Suppressor macrophage (primary cell): ENCODE data around the gene GNAI2.

Source experiments
- DNase-seq, 4 experiments: peaks; one replicate each; pipeline ENCODE4 v3.0.0-alpha.2; 2020 to 2022

Gene GNAI2

GRCh38 chr3:50227390-50228183 lies 8.4 kb upstream of the GNAI2 start:
- peak; percentile 93 to 97 (median 96) for DNase-seq

GRCh38 chr3:50228184-50228763 lies 7.7 kb upstream of the GNAI2 start:
- DNase-seq = peak in 1 of 4 experiments; percentile 30

- DNase-seq = no peak
These were observed 6.5 kb upstream of the GNAI2 start for GRCh38 chr3:50229490-50229889.

DNA sequence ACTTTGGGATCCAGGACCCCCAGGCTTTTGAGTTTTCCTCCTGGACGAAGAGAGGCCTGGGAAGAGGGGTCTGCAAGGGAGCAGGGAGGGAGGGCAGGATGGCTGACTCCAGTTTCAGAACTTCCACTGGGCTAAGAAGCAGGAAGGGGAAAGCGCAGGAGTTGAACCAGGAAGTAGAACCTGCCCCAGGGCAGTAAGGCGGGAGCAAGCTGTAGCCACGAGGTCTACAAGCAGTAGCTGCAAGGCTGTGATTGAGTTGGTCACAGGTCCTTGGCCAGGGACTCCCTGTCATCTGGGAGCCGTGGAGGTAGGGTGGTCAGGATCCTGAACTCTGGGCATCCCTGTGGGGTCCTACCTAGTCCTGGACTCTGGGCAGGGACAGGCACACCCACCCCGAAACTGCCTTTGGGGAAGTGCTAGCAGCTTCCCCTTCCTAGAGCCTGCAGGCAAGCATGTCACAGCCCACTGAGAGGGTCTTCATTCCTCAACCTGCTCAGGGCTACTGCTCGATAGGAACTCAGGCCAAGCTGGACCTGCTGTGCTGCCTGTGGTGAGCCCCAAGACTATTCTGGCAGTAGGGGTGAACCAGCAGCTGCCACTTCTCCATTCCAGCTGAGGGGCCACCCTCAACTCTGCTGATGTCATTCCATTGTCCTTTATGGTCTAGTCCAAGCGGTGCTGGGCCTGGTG lies 5.8 kb upstream of the GNAI2 start:
- peak; percentile 65 to 78 (median 74) for DNase-seq

- DNase-seq = no peak
These were observed 5.2 kb upstream of the GNAI2 start for GRCh38 chr3:50230794-50231125.

GRCh38 chr3:50231581-50231980 lies 4.4 kb upstream of the GNAI2 start:
- no peak for DNase-seq

- no peak for DNase-seq
These were observed 3.7 kb upstream of the GNAI2 start for GRCh38 chr3:50232303-50232702.

DNA sequence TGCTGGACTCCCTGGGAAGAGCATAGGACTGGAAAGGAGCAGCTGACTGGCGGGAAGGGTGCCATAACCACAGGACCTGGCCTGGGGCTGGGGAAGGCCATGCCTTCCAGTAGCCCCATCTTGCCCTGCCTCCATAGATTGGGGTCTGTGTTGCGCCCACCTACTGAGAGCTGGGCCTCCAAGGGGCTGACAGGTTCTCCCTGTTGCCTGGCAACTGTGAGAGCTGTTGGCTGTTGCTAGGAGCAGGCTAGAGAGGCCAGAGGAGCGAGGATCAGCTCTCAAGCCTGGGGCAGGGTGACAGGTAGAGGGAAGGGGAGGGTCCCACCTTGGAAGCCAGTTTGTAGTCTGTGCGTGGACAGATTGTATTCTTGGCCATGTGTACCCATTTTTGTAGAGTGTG lies 2.8 kb upstream of the GNAI2 start:
- no peak for DNase-seq

DNA sequence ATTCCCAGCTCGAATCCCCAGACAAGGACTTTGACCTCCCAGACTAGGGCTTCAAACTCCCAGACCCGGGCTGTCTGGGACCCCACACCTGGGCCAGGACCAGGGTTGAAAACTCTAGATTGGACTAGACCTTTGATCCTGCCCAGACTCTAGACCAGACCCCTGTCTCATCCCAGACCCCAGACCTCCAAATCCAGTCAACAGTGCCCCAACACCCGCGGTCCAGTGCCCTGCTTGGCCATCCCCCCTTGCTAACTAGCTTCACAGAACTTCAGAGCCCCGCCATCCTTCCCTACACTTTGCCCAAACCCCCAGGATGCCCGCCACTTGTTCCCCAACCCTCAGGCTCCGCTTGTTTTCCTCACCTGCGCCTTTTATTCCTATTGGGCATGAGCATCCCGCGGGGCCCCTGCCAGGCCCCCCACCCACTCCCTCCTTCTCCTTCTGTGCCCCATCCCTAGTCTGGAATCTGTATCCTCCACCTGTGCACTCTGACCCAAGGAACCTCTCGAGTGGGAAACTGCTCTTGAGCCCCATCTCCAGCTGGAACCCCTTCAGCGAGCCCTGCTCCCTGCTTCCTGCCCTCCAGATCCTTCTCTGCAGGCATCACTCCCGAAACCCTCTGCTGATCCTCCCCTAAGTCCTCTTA lies 604 bp downstream of the GNAI2 start:
- DNase-seq = no peak

DNA sequence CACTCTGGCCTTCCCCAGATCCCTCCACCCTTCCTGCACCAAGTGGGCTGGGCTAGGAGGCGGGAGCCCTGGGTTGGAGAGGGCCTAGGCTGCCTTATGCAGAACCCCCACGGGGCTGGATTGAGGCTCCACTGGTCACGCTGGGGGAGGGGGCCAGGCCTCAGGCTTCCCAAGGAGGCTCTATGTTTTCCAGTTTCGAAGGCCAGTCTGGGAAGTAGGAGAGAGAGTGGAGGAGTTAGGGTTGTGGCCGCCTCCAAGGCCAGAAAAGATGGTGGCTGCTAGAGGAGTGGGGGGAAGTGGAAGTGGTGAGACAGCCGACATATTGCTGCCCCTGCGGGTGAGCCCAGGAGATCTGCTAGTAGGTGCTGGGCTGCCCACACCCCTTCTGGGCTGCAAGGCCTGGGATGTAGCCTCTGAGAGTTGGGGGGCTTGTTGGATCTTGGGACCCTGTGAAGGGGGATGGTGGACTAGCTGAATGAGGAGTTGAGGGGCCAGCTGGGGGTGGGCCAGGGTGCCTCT lies 1.2 kb downstream of the GNAI2 start:
- peak; percentile 42 to 71 (median 64) for DNase-seq

- peak; percentile 94 to 96 (median 96) for DNase-seq
These were observed 1.9 kb downstream of the GNAI2 start for GRCh38 chr3:50237754-50238548.

GRCh38 chr3:50238549-50239026 lies 2.6 kb downstream of the GNAI2 start:
- peak; percentile 60 to 85 (median 75) for DNase-seq

DNA sequence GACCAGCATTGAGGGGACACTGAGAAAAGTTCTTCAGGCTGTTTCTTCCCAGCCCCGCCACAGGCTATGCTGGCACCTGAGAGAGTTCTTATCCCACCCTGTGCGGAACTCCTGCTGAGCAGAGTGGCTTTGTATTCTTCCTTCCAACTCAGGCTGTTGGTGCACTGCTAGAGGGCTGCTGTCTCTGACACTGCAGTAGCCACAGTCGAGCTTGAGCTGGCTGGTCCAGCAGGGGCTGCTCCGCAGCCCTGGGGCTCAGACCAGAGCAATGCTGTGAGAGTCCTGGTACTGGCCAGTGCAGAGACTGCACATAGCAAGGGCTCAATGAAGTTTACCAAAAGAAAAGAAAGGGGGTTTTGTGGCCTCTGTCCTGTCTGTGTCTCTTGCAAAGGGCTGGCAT lies 3.6 kb downstream of the GNAI2 start:
- DNase-seq = no peak

- no peak for DNase-seq
These were observed 5.2 kb downstream of the GNAI2 start for GRCh38 chr3:50241163-50241562.

DNA sequence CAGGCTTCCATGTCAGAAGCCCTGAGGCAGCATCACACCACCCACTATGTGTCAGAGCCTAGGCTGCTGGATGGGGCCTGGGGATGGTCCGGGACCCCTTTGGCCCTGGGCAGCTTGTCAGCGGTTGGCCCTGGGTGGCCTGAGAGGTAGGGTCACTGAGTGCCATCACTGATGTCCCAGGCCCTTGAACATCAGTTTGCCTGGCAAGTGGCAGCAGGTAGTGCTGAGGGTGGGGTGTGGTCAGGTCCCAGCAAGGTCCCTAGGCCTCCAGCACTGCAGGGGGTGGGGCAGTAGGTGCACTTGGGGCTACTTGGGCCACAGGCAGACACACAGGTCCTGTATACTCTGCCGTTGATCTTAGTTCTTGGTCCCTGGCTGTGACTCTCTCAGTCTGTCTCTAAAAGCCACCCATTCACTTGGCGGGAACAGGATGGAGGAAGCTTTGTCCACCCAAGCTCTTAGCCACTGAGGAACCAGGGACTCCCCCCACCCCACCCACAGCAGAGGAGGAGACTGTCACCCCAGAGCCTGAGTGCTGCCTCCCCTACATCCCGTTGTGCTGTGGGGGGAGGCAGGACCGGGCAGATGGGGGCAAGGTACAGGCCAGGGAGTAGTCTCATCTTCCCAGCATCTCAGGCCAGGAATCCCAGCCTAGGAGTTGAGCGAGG lies 5.8 kb downstream of the GNAI2 start:
- peak in 2 of 4 experiments; percentile 42 to 49 for DNase-seq

- DNase-seq = no peak
These were observed 6.4 kb downstream of the GNAI2 start for GRCh38 chr3:50242381-50242770.

- DNase-seq = peak; percentile 89 to 96 (median 95)
These were observed 7.0 kb downstream of the GNAI2 start for GRCh38 chr3:50242851-50243542.

- DNase-seq = no peak
These were observed 7.5 kb downstream of the GNAI2 start for GRCh38 chr3:50243543-50243895.

DNA sequence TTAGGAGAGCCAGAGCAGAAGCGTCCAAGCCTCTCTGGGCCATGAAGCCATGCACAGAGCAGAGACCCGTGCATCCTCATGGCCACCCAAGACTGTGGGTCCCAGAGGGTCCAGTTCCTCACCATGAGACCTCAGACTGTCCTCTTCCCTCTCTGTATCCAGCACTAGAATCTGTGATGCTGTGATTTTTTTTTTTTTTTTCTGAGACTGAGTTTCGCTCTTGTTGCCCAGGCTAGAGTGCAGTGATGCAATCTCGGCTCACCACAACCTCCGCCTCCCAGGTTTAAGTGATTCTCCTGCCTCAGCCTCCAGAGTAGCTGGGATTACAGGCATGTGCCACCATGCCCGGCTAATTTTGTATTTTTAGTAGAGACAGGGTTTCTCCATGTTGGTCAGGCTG lies 8.8 kb downstream of the GNAI2 start:
- DNase-seq = peak in 3 of 4 experiments; percentile 40 to 51 (median 49)

- no peak for DNase-seq
These were observed 9.3 kb downstream of the GNAI2 start for GRCh38 chr3:50245251-50245745.
